ENCODE measurements around the gene NOTCH3.

- no peak for TF ChIP-seq EP300 (IDR thresholded peaks at IDR 0.05)
- no peak for TF ChIP-seq CTCF (IDR thresholded peaks at IDR 0.05)
- no peak for TF ChIP-seq POLR2A (IDR thresholded peaks at IDR 0.05)
Measured at GRCh38 chr19:15249972-15250639, 49.3 kb upstream of the NOTCH3 start.

Data from gastroesophageal sphincter (tissue), 3 donors.